Measurements from ENCODE around the gene ARID2.

ARID2 gene

GRCh38 chr12:45760333-45760732 is 30.8 kb downstream of the ARID2 start:
- DNase-seq, result no peak
- Histone ChIP-seq H3K27me3 (no peaks in the 10 kb centered on the region), H3K4me1 (peaks cover 4% of the 10 kb centered on the region), H3K4me3 (ENCODE audit: low read depth, low read length) (no peak overlapping the region), H3K9me3 (no peaks in the 10 kb centered on the region), H3K36me3 (no peaks in the 10 kb centered on the region)
- TF ChIP-seq CTCF (IDR thresholded peaks at IDR 0.05; ENCODE audit: low read depth, low read length), result no peak

GRCh38 chr12:45762185-45763110 is 32.9 kb downstream of the ARID2 start:
- Histone ChIP-seq H3K4me3 (ENCODE audit: low read depth, low read length) (no peak overlapping the region), H3K9me3 (no peaks in the 10 kb centered on the region), H3K27me3 (no peaks in the 10 kb centered on the region), H3K4me1 (peaks cover 4% of the 10 kb centered on the region), H3K36me3 (no peaks in the 10 kb centered on the region)
- TF ChIP-seq CTCF (IDR thresholded peaks at IDR 0.05; ENCODE audit: low read depth, low read length), result peak; percentile 77
- DNase-seq, result peak; percentile 41

GRCh38 chr12:45763381-45763780 is 33.9 kb downstream of the ARID2 start:
- Histone ChIP-seq H3K4me3 (ENCODE audit: low read depth, low read length) (no peak overlapping the region), H3K27me3 (no peaks in the 10 kb centered on the region), H3K36me3 (no peaks in the 10 kb centered on the region), H3K9me3 (no peaks in the 10 kb centered on the region), H3K4me1 (peaks cover 4% of the 10 kb centered on the region)
- no peak for DNase-seq
- no peak for TF ChIP-seq CTCF (IDR thresholded peaks at IDR 0.05; ENCODE audit: low read depth, low read length)

- no peak for TF ChIP-seq CTCF (IDR thresholded peaks at IDR 0.05; ENCODE audit: low read depth, low read length)
- H3K9me3 ChIP-seq, result no peaks in the 10 kb centered on the region
- no peak overlapping the region for H3K4me3 ChIP-seq (ENCODE audit: low read depth, low read length)
- no peaks in the 10 kb centered on the region for H3K27me3 ChIP-seq
- no peak for DNase-seq
- no peaks in the 10 kb centered on the region for H3K36me3 ChIP-seq
- H3K4me1 ChIP-seq, result no peaks in the 10 kb centered on the region
Measured at GRCh38 chr12:45768194-45768593, 38.7 kb downstream of the ARID2 start.

GRCh38 chr12:45773747-45774146 is 44.2 kb downstream of the ARID2 start:
- H3K9me3 ChIP-seq, result no peaks in the 10 kb centered on the region
- no peak overlapping the region for H3K4me3 ChIP-seq (ENCODE audit: low read depth, low read length)
- H3K36me3 ChIP-seq, result no peaks in the 10 kb centered on the region
- H3K4me1 ChIP-seq, result peaks cover 6% of the 10 kb centered on the region
- no peaks in the 10 kb centered on the region for H3K27me3 ChIP-seq
- TF ChIP-seq CTCF (IDR thresholded peaks at IDR 0.05; ENCODE audit: low read depth, low read length), result no peak
- no peak for DNase-seq

- Histone ChIP-seq H3K27me3 (no peaks in the 10 kb centered on the region), H3K36me3 (no peaks in the 10 kb centered on the region), H3K4me1 (peaks cover 6% of the 10 kb centered on the region), H3K9me3 (no peaks in the 10 kb centered on the region), H3K4me3 (ENCODE audit: low read depth, low read length) (no peak overlapping the region)
- no peak for TF ChIP-seq CTCF (IDR thresholded peaks at IDR 0.05; ENCODE audit: low read depth, low read length)
- DNase-seq, result no peak
Measured at GRCh38 chr12:45774508-45775162, 45.1 kb downstream of the ARID2 start.

Data from BE2C (cell line).